Retina (tissue), 1 donor: ENCODE measurements around the gene ABLIM2.

Experiments
- DNase-seq: peaks from one replicate; pipeline ENCODE4 v3.0.0-alpha.2; 2016

Gene ABLIM2

GRCh38 chr4:8158710-8159536 is at the start of gene ABLIM2:
TSS of gene ABLIM2 (minus strand) at chr4:8158813. CDS start at chr4:8158689, 124 bp downstream.
- peak; percentile 98 for DNase-seq

DNA sequence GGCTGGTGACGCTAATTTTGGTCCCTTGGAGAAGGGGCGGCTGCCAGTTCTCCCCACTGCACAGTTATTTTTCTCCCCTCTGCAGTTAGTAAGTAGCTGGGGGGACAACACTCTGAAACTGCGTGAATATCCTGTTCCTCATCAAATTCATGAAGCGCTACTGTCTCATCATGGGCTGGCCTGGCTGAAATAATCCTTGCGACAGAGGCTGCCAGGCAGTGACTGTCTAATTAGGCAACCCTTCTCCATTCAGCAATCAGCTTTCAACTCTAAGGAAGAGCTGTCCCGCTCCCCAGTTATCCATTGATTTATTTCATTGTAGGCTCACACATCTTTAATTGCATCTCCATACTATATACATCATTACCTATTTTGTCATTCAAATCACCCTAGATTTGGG is 48.7 kb upstream of the ABLIM2 start:
- DNase-seq: no peak

DNA sequence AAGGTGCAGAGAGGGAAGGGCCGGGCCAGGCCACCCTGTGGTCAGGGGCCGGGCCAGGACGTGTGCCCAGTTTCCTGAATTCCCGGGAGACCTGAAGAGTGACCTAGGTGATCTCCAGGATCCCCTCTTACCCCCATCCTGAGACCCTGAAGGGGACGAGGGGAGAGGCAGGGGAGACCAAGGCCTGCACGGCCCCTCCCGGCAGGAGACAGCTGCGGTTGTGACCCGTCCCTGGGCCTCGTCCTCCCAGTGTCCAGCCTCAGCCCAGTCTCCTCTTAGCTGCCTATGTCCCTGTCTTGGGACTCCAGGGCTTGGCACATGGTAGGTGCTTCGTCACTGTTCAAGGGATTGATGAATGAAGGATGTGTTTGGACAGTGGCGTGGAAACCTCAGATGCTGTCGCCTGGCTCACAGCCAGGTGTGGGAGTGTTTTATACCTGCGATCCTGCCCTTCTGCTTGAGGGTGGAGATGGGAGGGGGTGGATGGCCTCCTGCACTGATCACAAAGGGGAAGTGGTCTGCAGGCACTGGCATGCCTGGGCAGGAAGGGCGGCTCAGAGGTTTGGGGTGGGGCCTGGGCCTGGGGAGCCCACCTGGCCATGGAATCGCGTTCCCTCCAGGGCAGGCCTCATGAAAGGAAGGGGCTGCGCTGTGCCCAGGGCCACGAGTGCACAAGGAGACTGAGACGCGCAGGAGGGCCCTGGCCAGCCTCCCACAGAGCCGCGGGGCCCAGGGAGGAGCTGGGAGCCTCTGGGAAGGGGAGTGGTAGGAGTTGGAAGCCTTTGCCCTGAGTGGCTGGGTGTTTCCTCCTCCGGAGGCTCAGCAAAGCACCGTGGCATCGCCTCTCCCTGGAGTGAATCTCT is 47.4 kb upstream of the ABLIM2 start:
- no peak for DNase-seq

GRCh38 chr4:8205241-8205707 is 46.7 kb upstream of the ABLIM2 start:
- no peak for DNase-seq

GRCh38 chr4:8204576-8205227 is 46.1 kb upstream of the ABLIM2 start:
- no peak for DNase-seq

DNA sequence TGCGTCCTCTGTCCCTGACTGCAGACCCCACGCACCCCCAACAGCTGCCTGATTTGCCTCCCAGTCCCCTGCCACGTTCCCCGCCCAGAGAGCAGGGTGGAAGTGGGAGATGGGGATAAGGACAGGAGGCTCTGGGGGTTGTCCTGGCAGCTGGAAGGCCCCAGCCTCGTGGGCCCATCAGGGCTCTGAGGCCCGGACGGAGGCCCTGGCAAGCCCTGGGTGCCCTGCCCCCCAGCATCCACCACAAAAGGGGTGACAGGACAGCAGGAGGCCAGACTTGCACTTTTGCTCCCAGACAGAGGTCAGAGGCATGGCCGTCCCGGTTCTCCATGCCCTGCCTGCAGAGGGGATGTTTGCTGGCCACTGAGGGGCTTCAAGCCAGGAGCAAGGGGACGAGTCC is 45.2 kb upstream of the ABLIM2 start:
- DNase-seq: no peak

DNA sequence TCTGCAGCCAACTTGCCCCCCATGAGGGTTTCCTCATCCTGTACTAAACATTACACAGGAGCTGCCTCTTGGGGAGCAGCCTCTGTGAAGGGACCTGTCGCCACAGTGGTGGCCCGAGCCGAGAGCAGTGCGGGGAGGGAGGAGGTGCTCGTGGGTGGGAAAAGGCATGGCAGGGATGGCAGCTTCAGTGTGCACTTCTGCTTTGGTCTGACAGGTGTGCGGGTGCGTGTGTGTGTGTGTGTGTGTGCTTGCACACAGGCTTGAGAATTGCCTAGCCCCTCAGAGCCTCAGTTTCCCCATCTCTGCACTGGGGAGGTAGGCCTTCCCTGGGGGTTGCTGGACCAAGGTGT is 44.4 kb upstream of the ABLIM2 start:
- DNase-seq: no peak

DNA sequence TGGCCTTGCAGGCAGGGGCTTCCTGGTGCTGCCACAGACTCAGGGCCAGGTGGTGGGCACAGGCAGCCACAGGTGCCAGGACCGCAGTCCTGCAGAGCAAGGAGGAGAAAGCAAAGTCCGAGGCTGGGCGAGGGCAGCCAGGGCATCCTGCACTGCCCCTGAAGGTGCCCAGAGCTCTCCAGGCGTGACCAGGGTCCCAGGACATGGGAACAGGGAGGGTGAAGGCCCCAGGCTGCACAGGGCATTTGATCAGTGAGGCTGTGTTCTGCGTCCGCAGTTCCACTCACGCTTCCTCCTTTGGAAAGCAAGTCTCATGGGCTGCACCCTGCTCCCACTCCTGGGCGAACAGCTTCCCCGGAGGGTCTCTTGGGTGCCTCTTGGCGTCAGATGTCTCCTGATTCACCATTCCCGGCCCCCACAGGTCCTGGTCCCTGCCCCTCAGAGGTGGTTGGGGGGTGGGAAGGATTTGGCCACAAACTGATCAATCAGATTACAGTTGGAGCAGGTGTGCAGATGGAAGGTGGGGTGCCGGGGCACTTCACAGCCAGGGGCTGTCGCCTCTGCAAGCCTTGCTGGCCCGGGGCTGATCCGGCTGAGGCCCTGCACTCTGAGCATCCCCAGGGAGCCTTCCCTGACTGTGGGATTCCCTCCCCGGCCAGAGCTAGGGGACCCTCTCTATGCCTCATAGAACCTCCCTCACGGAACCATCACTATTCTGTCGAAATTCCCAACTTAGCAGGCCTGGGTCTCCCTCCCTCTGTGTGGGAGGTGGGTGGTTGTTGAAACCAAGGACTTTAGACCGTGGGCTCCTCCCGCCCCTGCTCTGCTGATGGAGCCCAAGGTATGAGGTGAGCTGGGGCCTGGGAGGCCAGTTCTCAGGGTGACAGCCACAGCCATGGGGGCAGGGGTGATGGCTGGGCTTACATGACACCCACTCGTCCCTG is 43.8 kb upstream of the ABLIM2 start:
- no peak for DNase-seq

DNA sequence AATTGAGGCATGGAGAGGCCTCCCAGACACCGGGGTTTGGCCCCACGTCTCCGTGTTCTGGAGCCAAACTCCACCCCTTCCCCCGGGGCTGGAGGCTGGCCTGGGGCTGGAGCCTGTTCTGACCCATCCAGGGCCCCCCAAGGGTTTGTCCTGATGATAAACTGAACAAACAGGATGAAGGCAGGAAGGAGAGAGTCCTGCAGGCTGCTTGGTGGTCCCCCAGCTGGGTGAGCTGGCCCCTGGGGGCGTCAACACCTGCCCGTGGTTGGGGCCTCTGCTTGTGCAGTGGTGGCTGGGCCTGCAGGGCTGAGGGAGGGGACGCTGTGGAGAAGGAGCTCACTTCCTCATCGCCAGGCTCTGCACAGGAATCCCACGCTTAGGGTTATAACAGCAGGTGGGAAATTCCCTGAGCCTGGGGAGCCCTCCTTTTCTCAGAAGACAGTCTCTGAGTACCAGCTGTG is 42.7 kb upstream of the ABLIM2 start:
- peak; percentile 54 for DNase-seq

GRCh38 chr4:8200302-8200975 is 41.8 kb upstream of the ABLIM2 start:
- peak; percentile 42 for DNase-seq

DNA sequence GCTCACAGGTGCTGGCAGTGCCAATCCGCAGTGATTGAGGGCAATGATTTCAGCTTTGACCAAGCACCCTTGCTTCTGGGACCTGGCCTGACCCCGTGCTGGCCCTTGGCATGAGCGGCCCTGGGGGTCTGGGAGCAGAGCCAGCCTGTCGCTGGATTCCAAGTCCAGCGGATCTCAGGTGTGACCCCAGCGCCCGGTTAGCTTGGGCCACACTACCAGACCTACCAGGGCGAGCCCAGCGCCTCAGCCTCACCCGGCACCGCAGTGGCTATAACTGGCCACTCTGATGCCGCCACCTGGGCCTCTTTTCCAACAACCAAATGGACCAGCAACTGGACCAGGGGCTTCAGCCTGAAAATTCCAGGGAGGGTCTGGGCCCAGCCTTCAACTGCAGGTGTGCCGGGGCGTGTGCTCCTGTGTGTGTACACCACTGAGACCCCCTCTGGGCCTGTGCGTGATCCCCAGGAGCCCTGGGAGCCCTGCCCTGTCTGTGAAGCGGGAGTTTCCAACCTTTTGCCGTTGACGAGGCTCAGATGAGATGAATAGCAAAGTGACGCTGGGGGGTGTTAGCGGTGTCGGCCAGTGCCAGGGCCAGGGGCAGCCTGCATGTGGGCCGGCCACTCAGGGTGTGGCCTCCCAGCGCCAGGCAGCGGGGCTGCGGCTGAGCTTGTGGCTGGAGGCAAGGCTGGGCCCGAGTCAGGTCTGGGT is 41.1 kb upstream of the ABLIM2 start:
- no peak for DNase-seq

DNA sequence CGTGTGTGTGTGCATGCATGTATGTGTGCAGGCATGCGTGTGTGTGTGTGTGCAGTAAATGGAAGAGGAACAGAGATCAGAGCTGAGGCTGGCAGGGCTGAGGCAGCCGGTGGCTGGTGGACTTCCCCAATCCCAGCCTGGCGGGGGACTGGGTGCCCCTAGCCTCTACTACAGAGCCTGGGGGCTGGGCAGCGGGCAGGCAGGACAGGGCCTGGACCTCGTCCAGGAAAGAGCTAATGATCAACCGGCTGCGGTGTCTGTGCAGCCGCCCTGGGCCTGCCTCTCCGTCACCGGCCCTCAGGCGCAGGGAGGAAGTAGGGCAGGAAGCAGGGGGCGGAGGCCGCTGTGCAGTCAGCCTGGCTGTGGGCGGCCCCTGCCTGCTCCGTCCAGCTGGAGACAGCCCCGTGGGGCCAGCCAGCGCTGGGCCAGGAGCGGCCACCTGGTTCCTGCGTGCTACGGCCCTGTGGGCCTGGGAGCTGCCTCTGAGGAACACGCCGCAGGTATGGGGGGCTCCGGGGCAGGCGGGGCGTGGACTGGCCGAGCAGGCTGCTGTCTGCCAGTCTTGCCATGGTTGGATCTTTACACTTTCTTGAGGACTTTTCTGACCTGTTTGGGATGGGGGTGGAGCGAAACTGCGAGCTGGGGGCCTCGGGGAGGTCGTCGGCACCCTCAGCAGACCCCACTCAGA is 40.4 kb upstream of the ABLIM2 start, which contains the start of gene SH3TC1:
Gene SH3TC1 (plus strand): TSS at position 385 of the 688 bp plus-strand sequence. CDS start 5,905 bp downstream, outside the sequence.
- peak; percentile 89 for DNase-seq

DNA sequence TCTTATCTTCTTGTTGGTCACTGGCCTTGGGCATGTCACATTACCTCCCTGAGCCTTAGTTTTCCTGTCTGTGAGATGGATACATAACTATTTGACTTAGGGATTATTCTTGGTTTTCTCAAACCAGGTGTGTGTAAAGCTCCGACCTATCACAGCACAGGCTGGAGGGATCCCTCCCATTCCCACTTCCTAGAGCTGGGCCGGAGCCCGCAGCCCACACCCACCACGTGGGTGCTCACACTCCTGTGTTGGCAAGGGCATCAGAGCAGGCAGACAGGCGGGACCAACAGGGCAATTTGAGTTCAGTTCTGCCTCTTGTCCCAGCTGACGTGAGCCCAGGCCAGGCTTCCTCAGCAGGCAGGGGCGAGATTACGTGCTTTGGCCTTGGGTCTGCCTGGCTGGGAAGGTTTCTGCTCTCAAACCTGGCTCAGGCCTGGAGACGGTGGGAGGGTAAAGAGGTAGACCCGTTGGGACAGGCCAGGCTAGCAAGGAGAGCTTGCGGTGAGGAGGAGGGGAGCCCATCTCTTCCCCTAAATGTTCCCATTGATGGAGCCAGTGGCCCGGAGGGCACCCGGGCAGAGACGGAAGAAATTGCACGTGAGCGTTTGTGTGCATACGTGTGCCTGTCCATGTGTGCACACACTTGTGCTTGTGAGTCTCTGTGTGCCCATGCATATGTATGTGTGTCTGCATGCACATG is 39.7 kb upstream of the ABLIM2 start:
- DNase-seq: no peak

GRCh38 chr4:8197521-8197920 is 38.9 kb upstream of the ABLIM2 start:
- DNase-seq: no peak

DNA sequence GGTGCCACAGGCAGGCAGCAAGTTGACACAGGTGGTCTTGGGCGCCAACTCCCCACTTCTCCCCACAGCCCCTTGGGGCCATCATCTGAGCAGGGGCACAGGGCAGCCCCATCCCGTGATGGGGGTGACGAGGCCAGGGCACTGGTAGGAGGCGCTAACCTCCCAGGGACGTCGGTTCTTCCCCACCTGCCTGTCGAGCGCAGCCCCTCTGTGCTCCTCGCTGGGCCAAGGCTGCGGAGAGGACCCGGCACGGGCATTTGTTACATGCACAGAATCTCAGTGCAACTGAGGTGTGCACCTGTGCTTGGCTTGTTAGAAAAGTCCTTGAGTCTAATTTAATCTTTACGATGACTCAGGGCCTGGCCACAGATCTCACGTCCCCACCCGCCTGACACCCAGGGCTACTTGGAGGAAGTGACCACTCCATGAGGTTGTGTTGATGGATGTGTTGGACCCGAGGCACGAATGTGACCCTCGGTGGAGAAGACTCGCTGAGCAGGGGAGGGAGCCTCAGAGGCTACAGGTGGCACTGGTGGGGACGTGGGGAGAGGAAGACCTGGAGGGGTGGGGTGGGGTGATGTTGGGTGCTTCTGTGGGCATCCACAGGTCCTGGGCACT is 37.3 kb upstream of the ABLIM2 start:
- DNase-seq: no peak

DNA sequence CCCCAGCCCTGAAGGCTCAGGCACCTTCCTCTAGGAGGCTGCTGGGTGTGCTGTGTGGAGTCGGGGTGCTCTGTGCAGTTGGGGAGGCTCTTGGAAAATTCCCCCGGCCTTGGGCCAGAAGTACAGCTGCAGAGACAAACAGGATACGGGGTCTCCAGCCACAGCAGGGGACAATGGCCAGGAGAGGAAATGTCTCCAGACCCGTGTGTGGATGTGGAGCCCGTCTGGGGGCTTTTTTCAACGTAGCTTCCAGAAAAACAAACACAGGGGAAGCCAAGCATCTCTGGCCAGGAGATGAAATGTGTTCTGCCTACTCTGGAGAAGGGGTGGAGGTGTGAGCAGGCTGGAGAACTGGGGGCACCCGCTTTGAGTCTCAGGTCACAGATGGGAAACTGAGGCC is 36.8 kb upstream of the ABLIM2 start:
- no peak for DNase-seq

- DNase-seq: no peak
Observed at GRCh38 chr4:8194306-8195242, 36.0 kb upstream of the ABLIM2 start.
